Calu3 (cell line): ENCODE results near the gene GIPC1. TPM values are rescaled to one million over a fixed set of nuclear protein-coding genes. Genes with fewer than 3 reads are reported as not detected.

Experiments
- BruUV-seq: library from RNA; stranded (reverse); fragments of 400-500 nt; replicated peaks from 2 replicates; lab custom pipeline; 2021; lab: Mats Ljungman, UMichigan
- CTCF ChIA-PET: fragments of 300-600 bp; sonication (Branson Sonifier 250); formaldehyde crosslinking; loops from one replicate; lab custom pipeline; 2022; ENCODE audit warnings: antibody characterized with exemption; lab: Charles Lee
- DNase-seq: peaks from one replicate; pipeline ENCODE4 v3.0.0; 2022
- H3K27ac Mint-ChIP-seq: one replicate; pipeline ENCODE4 v1.8.0; 2022; ENCODE audit warnings: mixed read lengths; ENCODE audit not compliant: unreplicated experiment
- H3K27me3 Mint-ChIP-seq: one replicate; pipeline ENCODE4 v1.8.0; 2022; ENCODE audit warnings: mixed read lengths; ENCODE audit not compliant: unreplicated experiment
- H3K36me3 Mint-ChIP-seq: one replicate; pipeline ENCODE4 v1.8.0; 2022; ENCODE audit warnings: mild to moderate bottlenecking, moderate library complexity, mixed read lengths; ENCODE audit not compliant: insufficient read depth, unreplicated experiment
- H3K4me1 Mint-ChIP-seq: one replicate; pipeline ENCODE4 v1.8.0; 2022; ENCODE audit warnings: mild to moderate bottlenecking, low read depth, mixed read lengths; ENCODE audit not compliant: unreplicated experiment
- H3K4me3 Mint-ChIP-seq: one replicate; pipeline ENCODE4 v1.8.0; 2022; ENCODE audit warnings: mild to moderate bottlenecking, low read depth, moderate library complexity, mixed read lengths; ENCODE audit not compliant: unreplicated experiment
- H3K9me3 Mint-ChIP-seq: one replicate; pipeline ENCODE4 v1.8.0; 2022; ENCODE audit warnings: low read depth, mixed read lengths; ENCODE audit not compliant: unreplicated experiment
- intact Hi-C: fragments of 100-400 bp; cut with micrococcal nuclease; formaldehyde crosslinking; loops from one replicate; pipeline ENCODE4 v1.10.0; 2022; ENCODE audit not compliant: unreplicated experiment
- total RNA-seq: library from RNA; stranded (reverse); gene quantifications from 2 replicates; pipeline ENCODE4 v1.2.3, GENCODE V29; 2022
- TF ChIP-seq, protein P1 (sequence below): fragments of 200-600 bp; IDR thresholded peaks from one replicate; pipeline ENCODE4 v1.8.0; 2022; ENCODE audit warnings: antibody characterized with exemption; ENCODE audit not compliant: unreplicated experiment

The GIPC1 gene
- total RNA-seq, 1 experiment from 2014 or later, result 139 TPM

DNA sequence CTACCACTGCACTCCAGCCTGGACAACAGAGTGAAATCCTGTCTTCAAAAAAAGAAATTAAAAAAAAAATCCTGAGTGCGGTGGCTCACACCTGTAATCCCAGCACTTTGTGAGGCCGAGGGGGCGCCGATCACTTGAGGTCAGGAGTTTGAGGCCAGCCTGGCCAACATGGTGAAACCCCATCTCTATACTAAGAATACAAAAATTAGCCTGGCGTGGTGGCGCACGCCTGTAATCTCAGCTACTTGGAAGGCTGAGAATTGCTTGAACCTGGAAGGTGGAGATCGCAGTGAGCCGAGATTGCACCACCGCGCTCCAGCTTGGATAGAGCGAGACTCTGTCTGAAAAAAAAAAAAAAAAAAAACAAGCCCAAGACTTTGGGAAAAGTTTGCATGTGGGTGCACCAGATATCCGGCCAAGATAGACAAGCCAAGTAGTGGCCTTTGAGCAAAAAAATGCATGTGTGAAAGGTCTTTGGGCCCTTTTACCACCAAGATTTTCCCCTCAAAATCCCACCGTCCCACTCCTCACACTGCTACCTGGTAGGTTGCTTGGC, 16.6 kb upstream of the GIPC1 start:
- H3K36me3 Mint-ChIP-seq, result peaks cover 84% of the 10 kb centered on the region
- H3K27ac Mint-ChIP-seq, result no peak overlapping the region
- CTCF ChIA-PET, result interaction anchor here (0.7 kb wide), 1 partner anchor 131 kb away, joined by 3 read pairs; the partner anchor contains the start of gene ADGRE5
- H3K9me3 Mint-ChIP-seq, result no peaks in the 10 kb centered on the region
- H3K4me3 Mint-ChIP-seq, result no peak overlapping the region
- no TSS peak for BruUV-seq
- DNase-seq, result no peak
- TF ChIP-seq, protein P1, sequence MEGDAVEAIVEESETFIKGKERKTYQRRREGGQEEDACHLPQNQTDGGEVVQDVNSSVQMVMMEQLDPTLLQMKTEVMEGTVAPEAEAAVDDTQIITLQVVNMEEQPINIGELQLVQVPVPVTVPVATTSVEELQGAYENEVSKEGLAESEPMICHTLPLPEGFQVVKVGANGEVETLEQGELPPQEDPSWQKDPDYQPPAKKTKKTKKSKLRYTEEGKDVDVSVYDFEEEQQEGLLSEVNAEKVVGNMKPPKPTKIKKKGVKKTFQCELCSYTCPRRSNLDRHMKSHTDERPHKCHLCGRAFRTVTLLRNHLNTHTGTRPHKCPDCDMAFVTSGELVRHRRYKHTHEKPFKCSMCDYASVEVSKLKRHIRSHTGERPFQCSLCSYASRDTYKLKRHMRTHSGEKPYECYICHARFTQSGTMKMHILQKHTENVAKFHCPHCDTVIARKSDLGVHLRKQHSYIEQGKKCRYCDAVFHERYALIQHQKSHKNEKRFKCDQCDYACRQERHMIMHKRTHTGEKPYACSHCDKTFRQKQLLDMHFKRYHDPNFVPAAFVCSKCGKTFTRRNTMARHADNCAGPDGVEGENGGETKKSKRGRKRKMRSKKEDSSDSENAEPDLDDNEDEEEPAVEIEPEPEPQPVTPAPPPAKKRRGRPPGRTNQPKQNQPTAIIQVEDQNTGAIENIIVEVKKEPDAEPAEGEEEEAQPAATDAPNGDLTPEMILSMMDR, result no peak
- intact Hi-C loops, result no loop called here
- peaks cover 32% of the 10 kb centered on the region for H3K4me1 Mint-ChIP-seq
- no peaks in the 10 kb centered on the region for H3K27me3 Mint-ChIP-seq

DNA sequence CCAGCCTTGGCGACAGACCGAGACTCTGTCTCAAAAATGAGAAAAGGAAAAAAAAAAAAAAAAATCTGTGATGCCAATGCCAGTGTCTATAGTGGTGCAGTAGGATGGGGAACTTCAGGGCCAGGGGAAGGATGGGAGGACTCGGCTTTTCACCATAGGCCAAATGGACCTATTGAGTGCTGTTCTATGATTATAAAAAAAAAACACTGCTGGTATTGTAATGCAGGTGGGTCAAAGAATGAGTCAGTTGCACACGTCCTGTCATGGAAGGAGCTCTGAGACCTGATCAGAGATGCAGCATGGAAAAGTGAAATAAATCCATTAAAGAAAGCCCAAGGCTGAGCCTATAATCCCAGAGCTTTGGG, 15.3 kb upstream of the GIPC1 start:
- Mint-ChIP-seq H3K4me3 (peak overlapping the region; percentile 46), H3K9me3 (no peaks in the 10 kb centered on the region), H3K36me3 (peaks cover 80% of the 10 kb centered on the region), H3K4me1 (peaks cover 40% of the 10 kb centered on the region), H3K27me3 (no peaks in the 10 kb centered on the region), H3K27ac (peak overlapping the region; percentile 94)
- TF ChIP-seq, protein P1, result no peak
- BruUV-seq, result no TSS peak
- CTCF ChIA-PET, result no interaction called here
- intact Hi-C loops, result no loop called here
- DNase-seq, result no peak

DNA sequence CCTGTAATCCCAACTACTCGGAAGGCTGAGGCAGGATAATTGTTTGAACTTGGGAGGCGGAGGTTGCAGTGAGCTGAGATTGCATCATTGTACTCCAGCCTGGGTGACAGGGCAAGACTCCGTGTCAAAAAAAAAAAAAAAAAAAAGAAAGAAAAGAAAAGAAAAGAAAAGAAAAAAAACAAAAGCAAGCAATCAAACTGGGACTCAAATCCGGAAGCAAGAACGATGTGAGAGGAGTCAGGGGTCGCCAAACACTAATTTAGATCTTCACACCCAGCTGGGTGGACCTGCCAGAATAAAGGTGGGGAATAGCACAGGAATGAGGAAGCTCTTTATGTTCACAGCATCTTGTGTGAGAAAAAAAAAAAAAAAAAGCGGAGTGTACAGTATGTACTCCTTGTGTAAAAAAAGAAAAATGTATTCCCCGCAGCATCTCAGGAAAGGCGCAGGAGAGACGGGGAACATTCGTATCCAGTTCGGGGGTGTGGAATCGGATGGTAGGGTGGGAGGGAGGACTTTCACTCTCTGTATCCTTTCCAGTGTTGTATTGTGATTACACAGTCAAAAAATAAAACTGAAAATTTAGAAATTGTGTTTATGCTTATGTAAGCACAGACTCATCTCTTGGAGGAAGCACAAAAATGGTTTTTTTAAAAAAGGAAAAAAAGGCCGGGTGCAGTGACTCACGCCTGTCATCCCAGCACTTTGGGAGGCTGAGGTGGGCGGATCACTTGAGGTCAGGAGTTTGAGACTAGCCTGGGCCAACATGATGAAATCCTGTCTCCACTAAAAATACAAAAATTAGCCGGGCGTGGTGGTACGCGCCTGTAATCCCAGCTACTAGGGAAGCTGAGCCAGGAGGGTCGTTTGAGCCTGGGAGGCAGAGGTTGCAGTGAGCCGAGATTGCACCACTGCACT, 14.6 kb upstream of the GIPC1 start:
- H3K27me3 Mint-ChIP-seq, result no peaks in the 10 kb centered on the region
- TF ChIP-seq, protein P1, result no peak
- peaks cover 46% of the 10 kb centered on the region for H3K4me1 Mint-ChIP-seq
- no peaks in the 10 kb centered on the region for H3K9me3 Mint-ChIP-seq
- CTCF ChIA-PET, result interaction anchor here (0.6 to 1.0 kb wide), 5 partner anchors 8 to 429 kb away, joined by 3 to 5 read pairs (median 4); partner anchors contain the start of gene GIPC1
- DNase-seq, result no peak
- peak overlapping the region; percentile 46 for H3K4me3 Mint-ChIP-seq
- no TSS peak for BruUV-seq
- intact Hi-C loops, result no loop called here
- peak overlapping the region; percentile 94 for H3K27ac Mint-ChIP-seq
- peaks cover 80% of the 10 kb centered on the region for H3K36me3 Mint-ChIP-seq

DNA sequence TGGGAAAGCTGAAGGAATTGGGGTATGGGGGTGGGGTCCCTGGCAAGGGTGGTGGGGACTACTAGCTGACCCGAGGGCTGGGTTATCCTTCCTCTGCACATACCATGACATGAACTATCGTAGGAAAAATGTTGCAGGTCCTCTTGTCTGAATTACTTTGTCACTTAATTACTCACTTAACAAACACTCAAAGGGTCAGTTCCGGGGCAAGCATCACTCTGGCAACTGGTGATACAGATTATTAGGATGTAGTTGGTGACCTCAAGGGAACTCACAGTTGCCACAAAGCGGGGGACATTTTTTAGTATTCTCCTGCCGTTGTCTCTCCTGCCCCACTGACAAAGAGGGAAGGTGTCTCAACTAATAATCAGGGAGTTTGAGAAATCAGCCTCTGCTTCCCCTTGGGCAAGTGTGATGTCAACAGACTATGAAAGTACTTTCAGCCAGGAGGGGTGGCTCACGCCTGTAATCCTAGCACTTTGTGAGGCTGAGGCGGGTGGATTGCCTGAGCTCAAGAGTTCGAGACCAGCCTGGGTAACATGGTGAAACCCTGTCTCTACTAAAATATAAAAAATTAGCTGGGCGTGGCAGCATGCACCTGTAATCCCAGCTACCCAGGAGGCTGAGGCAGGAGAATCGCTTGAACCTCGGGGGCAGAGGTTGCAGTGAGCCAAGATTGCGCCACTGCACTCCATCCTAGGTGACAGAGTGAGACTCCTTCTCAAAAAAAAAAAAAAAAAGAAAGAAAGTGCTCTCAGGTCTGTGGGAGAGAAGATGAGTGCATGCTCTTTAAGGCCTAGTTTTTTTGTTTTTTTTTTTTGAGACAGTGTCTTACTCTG, 12.0 kb upstream of the GIPC1 start:
- H3K4me1 Mint-ChIP-seq, result peaks cover 52% of the 10 kb centered on the region
- peak overlapping the region; percentile 96 for H3K27ac Mint-ChIP-seq
- peak overlapping the region; percentile 53 for H3K4me3 Mint-ChIP-seq
- H3K36me3 Mint-ChIP-seq, result peaks cover 61% of the 10 kb centered on the region
- intact Hi-C loops, result no loop called here
- H3K9me3 Mint-ChIP-seq, result no peaks in the 10 kb centered on the region
- DNase-seq, result peak; percentile 68
- no TSS peak for BruUV-seq
- CTCF ChIA-PET, result interaction anchor here (0.7 kb wide), 3 partner anchors 44 to 828 kb away, joined by 4 to 5 read pairs (median 4); no protein-coding TSS in a partner anchor
- TF ChIP-seq, protein P1, result no peak
- H3K27me3 Mint-ChIP-seq, result no peaks in the 10 kb centered on the region
